Osteoblast (primary cell): ENCODE data around the gene MMP11. TPM values are rescaled to one million over a fixed set of nuclear protein-coding genes. Genes with fewer than 3 reads are reported as not detected.

Experiments
- DNase-seq: peaks from one replicate; pipeline ENCODE4 v3.0.0; 2011; ENCODE audit warnings: low spot score, mixed read lengths; ENCODE audit not compliant: insufficient read length; ENCODE audit errors: missing footprints
- H2AFZ ChIP-seq: 2 replicates; pipeline ENCODE4 v1.6.0; 2011; ENCODE audit warnings: mild to moderate bottlenecking, low read length
- H3K27ac ChIP-seq: 2 replicates; pipeline ENCODE4 v1.5.1; 2011; ENCODE audit warnings: mild to moderate bottlenecking, low read depth, low read length, moderate library complexity
- H3K27me3 ChIP-seq: 2 replicates; pipeline ENCODE4 v1.6.0; 2012; ENCODE audit warnings: mild to moderate bottlenecking, control low read depth, inconsistent platforms, low read length, moderate library complexity; ENCODE audit not compliant: insufficient read depth
- H3K36me3 ChIP-seq: 2 replicates; pipeline ENCODE4 v1.5.1; 2011; ENCODE audit warnings: mild to moderate bottlenecking, low read length, control low read depth, moderate library complexity; ENCODE audit not compliant: insufficient read depth
- H3K4me1 ChIP-seq: 2 replicates; pipeline ENCODE4 v1.5.1; 2011; ENCODE audit warnings: mild to moderate bottlenecking, low read length, control low read depth, moderate library complexity; ENCODE audit not compliant: insufficient read depth
- H3K4me2 ChIP-seq: 2 replicates; pipeline ENCODE4 v1.6.0; 2011; ENCODE audit warnings: mild to moderate bottlenecking, low read length; ENCODE audit not compliant: insufficient read depth
- H3K4me3 ChIP-seq: fragments of 200-600 bp; sonication (generic); 3 replicates; pipeline ENCODE4 v1.5.1; 2012; ENCODE audit warnings: mild to moderate bottlenecking, low read length, inconsistent platforms; ENCODE audit not compliant: insufficient read depth
- H3K79me2 ChIP-seq: 2 replicates; pipeline ENCODE4 v1.6.0; 2012; ENCODE audit warnings: mild to moderate bottlenecking, low read length, control low read depth, inconsistent platforms; ENCODE audit not compliant: insufficient read depth
- H3K9me3 ChIP-seq: 2 replicates; pipeline ENCODE4 v1.5.1; 2011; ENCODE audit warnings: low read depth, low read length, control low read depth
- H4K20me1 ChIP-seq: 2 replicates; pipeline ENCODE4 v1.6.0; 2012; ENCODE audit warnings: mild to moderate bottlenecking, low read length, control low read depth; ENCODE audit not compliant: insufficient read depth
- CTCF ChIP-seq: IDR thresholded peaks from 2 replicates; pipeline ENCODE4 v1.5.1; 2011; ENCODE audit warnings: mild to moderate bottlenecking, low read depth, low read length, moderate library complexity; ENCODE audit errors: extremely low read depth
- total RNA-seq: library from RNA; depleted of rRNA; stranded (reverse); fragments of >200 nt; gene quantifications from 2 replicates; pipeline ENCODE4 v1.2.3, GENCODE V29; 2012

Gene MMP11
- total RNA-seq, 1 donor: 23.5 TPM

GRCh38 chr22:23754980-23755636, 17.5 kb upstream of the MMP11 start:
- Histone ChIP-seq H3K9me3 (no peaks in the 10 kb centered on the region), H3K27me3 (no peaks in the 10 kb centered on the region), H4K20me1 (no peaks in the 10 kb centered on the region), H3K27ac (no peak overlapping the region), H3K4me1 (peaks cover 5% of the 10 kb centered on the region), H3K79me2 (no peaks in the 10 kb centered on the region), H3K4me3 (no peak overlapping the region), H3K4me2 (no peak overlapping the region), H2AFZ (no peak overlapping the region), H3K36me3 (no peaks in the 10 kb centered on the region)
- DNase-seq: peak; percentile 82
- no peak for TF ChIP-seq CTCF

- H3K4me1 ChIP-seq: no peaks in the 10 kb centered on the region
- H3K4me3 ChIP-seq: no peak overlapping the region
- H3K79me2 ChIP-seq: no peaks in the 10 kb centered on the region
- H3K4me2 ChIP-seq: no peak overlapping the region
- H4K20me1 ChIP-seq: no peaks in the 10 kb centered on the region
- peak; percentile 52 for DNase-seq
- no peaks in the 10 kb centered on the region for H3K36me3 ChIP-seq
- H2AFZ ChIP-seq: no peak overlapping the region
- no peak for TF ChIP-seq CTCF
- no peaks in the 10 kb centered on the region for H3K9me3 ChIP-seq
- no peaks in the 10 kb centered on the region for H3K27me3 ChIP-seq
- no peak overlapping the region for H3K27ac ChIP-seq
Observed at GRCh38 chr22:23755711-23756110, 16.9 kb upstream of the MMP11 start.

- H4K20me1 ChIP-seq: no peaks in the 10 kb centered on the region
- H3K4me1 ChIP-seq: no peaks in the 10 kb centered on the region
- no peak for TF ChIP-seq CTCF
- no peaks in the 10 kb centered on the region for H3K79me2 ChIP-seq
- no peaks in the 10 kb centered on the region for H3K36me3 ChIP-seq
- H3K27ac ChIP-seq: no peak overlapping the region
- no peaks in the 10 kb centered on the region for H3K9me3 ChIP-seq
- no peak overlapping the region for H2AFZ ChIP-seq
- H3K4me2 ChIP-seq: no peak overlapping the region
- H3K4me3 ChIP-seq: no peak overlapping the region
- DNase-seq: no peak
- H3K27me3 ChIP-seq: no peaks in the 10 kb centered on the region
Observed at GRCh38 chr22:23756891-23757290, 15.8 kb upstream of the MMP11 start.

GRCh38 chr22:23759566-23759965, 13.1 kb upstream of the MMP11 start:
- H3K4me3 ChIP-seq: no peak overlapping the region
- no peak overlapping the region for H3K4me2 ChIP-seq
- H3K36me3 ChIP-seq: no peaks in the 10 kb centered on the region
- no peak overlapping the region for H2AFZ ChIP-seq
- H4K20me1 ChIP-seq: no peaks in the 10 kb centered on the region
- H3K4me1 ChIP-seq: peaks cover 7% of the 10 kb centered on the region
- H3K27me3 ChIP-seq: no peaks in the 10 kb centered on the region
- peak; percentile 57 for DNase-seq
- no peaks in the 10 kb centered on the region for H3K79me2 ChIP-seq
- TF ChIP-seq CTCF: no peak
- no peaks in the 10 kb centered on the region for H3K9me3 ChIP-seq
- no peak overlapping the region for H3K27ac ChIP-seq
